HG03442 (cell line): ENCODE results near the gene HSD17B8.

ENCODE experiments used
- ATAC-seq: cut with Tn5 transposase; IDR thresholded peaks from one replicate; pipeline ENCODE4 v1.9.1; 2021; ENCODE audit warnings: mild to moderate bottlenecking, moderate library complexity; ENCODE audit not compliant: unreplicated experiment

HSD17B8 gene

GRCh38 chr6:33204415-33205190 lies at the start of gene HSD17B8:
Gene HSD17B8, plus strand, starts transcription at chr6:33204655. Its CDS starts 14 bp downstream, at chr6:33204669.
- ATAC-seq = peak; percentile 36

GRCh38 chr6:33156561-33156960 lies 47.9 kb upstream of the HSD17B8 start:
- ATAC-seq = no peak

GRCh38 chr6:33156964-33157363 lies 47.5 kb upstream of the HSD17B8 start:
- ATAC-seq = no peak

- no peak for ATAC-seq
Observed at GRCh38 chr6:33160096-33160495, 44.4 kb upstream of the HSD17B8 start.

GRCh38 chr6:33160728-33161344 lies 43.6 kb upstream of the HSD17B8 start:
- no peak for ATAC-seq

GRCh38 chr6:33161354-33162331 lies 42.8 kb upstream of the HSD17B8 start:
- ATAC-seq = no peak

- ATAC-seq = no peak
Observed at GRCh38 chr6:33163540-33163939, 40.9 kb upstream of the HSD17B8 start.

- no peak for ATAC-seq
Observed at GRCh38 chr6:33164176-33164575, 40.3 kb upstream of the HSD17B8 start.

GRCh38 chr6:33164665-33165373 lies 39.6 kb upstream of the HSD17B8 start:
- no peak for ATAC-seq

- ATAC-seq = no peak
Observed at GRCh38 chr6:33165581-33166258, 38.7 kb upstream of the HSD17B8 start.

- no peak for ATAC-seq
Observed at GRCh38 chr6:33166363-33166762, 38.1 kb upstream of the HSD17B8 start.

- no peak for ATAC-seq
Observed at GRCh38 chr6:33166811-33167210, 37.6 kb upstream of the HSD17B8 start.

GRCh38 chr6:33167374-33168283 lies 36.8 kb upstream of the HSD17B8 start:
- no peak for ATAC-seq

GRCh38 chr6:33168284-33168601 lies 36.2 kb upstream of the HSD17B8 start:
- ATAC-seq = no peak

GRCh38 chr6:33168639-33169038 lies 35.8 kb upstream of the HSD17B8 start:
- ATAC-seq = no peak

- no peak for ATAC-seq
Observed at GRCh38 chr6:33169291-33170175, 34.9 kb upstream of the HSD17B8 start.

GRCh38 chr6:33170176-33171015 lies 34.1 kb upstream of the HSD17B8 start:
- no peak for ATAC-seq
